PC-3 (cell line): ENCODE measurements around the gene ELMO2. TPM values are rescaled to one million over a fixed set of nuclear protein-coding genes. Genes with fewer than 3 reads are reported as not detected.

Source experiments
- ATAC-seq: fragments of 200-7000 bp; cut with Tn5 transposase; 2 replicates; pipeline ENCODE4 v1.9.1; 2020; ENCODE audit warnings: mild to moderate bottlenecking, moderate library complexity
- BruUV-seq: library from RNA; stranded (reverse); fragments of 400-500 nt; replicated peaks from 2 replicates; lab custom pipeline; 2021; lab: Mats Ljungman, UMichigan
- CTCF ChIA-PET: fragments of 300-600 bp; sonication (Branson Sonifier 250); formaldehyde crosslinking; loops from one replicate; lab custom pipeline; 2022; ENCODE audit warnings: antibody characterized with exemption; lab: Charles Lee
- POLR2A ChIA-PET: fragments of 300-600 bp; sonication (Branson Sonifier 250); formaldehyde crosslinking; loops from one replicate; lab custom pipeline; 2022; ENCODE audit warnings: antibody characterized with exemption; ENCODE audit not compliant: unreplicated experiment; lab: Charles Lee
- DNase-seq: peaks from one replicate; pipeline ENCODE4 v3.0.0-alpha.2; 2015
- H2AFZ ChIP-seq: fragments of 300-600 bp; sonication (generic); 2 replicates; pipeline ENCODE4 v1.6.0; 2016; ENCODE audit warnings: antibody characterized with exemption, low read length
- H3F3A ChIP-seq: fragments of 300-600 bp; sonication (generic); one replicate; pipeline ENCODE4 v1.6.0; 2017; ENCODE audit warnings: antibody characterized with exemption, low read length, control low read depth, mild to moderate bottlenecking; ENCODE audit not compliant: unreplicated experiment
- H3K27ac ChIP-seq: fragments of 300-600 bp; sonication (generic); 2 replicates; pipeline ENCODE4 v1.5.1; 2016; ENCODE audit warnings: mild to moderate bottlenecking, low read length
- H3K27me3 ChIP-seq: fragments of 300-600 bp; sonication (generic); 2 replicates; pipeline ENCODE4 v1.6.1; 2016; ENCODE audit warnings: low read length, mixed read lengths
- H3K36me3 ChIP-seq: fragments of 300-600 bp; sonication (generic); 2 replicates; pipeline ENCODE4 v1.6.1; 2016; ENCODE audit warnings: low read depth, mixed run types, low read length, mixed read lengths
- H3K4me1 ChIP-seq: fragments of 300-600 bp; sonication (generic); 2 replicates; pipeline ENCODE4 v1.5.1; 2016; ENCODE audit warnings: low read length; ENCODE audit not compliant: insufficient read depth
- H3K4me2 ChIP-seq: fragments of 300-600 bp; sonication (generic); 2 replicates; pipeline ENCODE4 v1.6.0; 2016; ENCODE audit warnings: low read length
- H3K4me3 ChIP-seq: fragments of 300-600 bp; sonication (generic); 2 replicates; pipeline ENCODE4 v1.5.1; 2016; ENCODE audit warnings: mild to moderate bottlenecking, low read length, mixed read lengths
- H3K79me2 ChIP-seq: fragments of 300-600 bp; sonication (generic); 2 replicates; pipeline ENCODE4 v1.6.1; 2017; ENCODE audit warnings: low read length, mixed read lengths
- H3K9ac ChIP-seq: fragments of 300-600 bp; sonication (generic); 2 replicates; pipeline ENCODE4 v1.6.0; 2016; ENCODE audit warnings: mild to moderate bottlenecking, low read length
- H3K9me2 ChIP-seq: fragments of 300-600 bp; sonication (generic); replicated peaks from 2 replicates; pipeline ENCODE4 v1.6.1; 2016; ENCODE audit warnings: mixed run types, low read length, mixed read lengths
- H3K9me3 ChIP-seq: fragments of 300-600 bp; sonication (generic); 2 replicates; pipeline ENCODE4 v1.6.1; 2016; ENCODE audit warnings: low read length, mixed read lengths
- H4K20me1 ChIP-seq: fragments of 300-600 bp; sonication (generic); 2 replicates; pipeline ENCODE4 v1.6.1; 2016; ENCODE audit warnings: low read length, mixed read lengths
- EZH2 ChIP-seq: fragments of 300-600 bp; sonication (generic); IDR thresholded peaks from one replicate; pipeline ENCODE4 v1.6.1; 2017; ENCODE audit warnings: antibody characterized with exemption, mild to moderate bottlenecking, low read length; ENCODE audit not compliant: unreplicated experiment
- EZH2phosphoT487 ChIP-seq: fragments of 300-600 bp; sonication (generic); IDR thresholded peaks from 2 replicates; pipeline ENCODE4 v1.6.1; 2018; ENCODE audit warnings: mild to moderate bottlenecking, antibody characterized with exemption, low read length, borderline replicate concordance
- intact Hi-C: fragments of 100-400 bp; cut with micrococcal nuclease; formaldehyde crosslinking; loops from 2 replicates; pipeline ENCODE4 v1.9.0; 2023
- total RNA-seq: library from RNA; depleted of rRNA; stranded (reverse); fragments of >200 nt; gene quantifications from 2 replicates; pipeline ENCODE4 v1.2.3, GENCODE V29; 2014
- TF ChIP-seq, protein P1 (sequence below): fragments of 300-600 bp; sonication (generic); conservative IDR thresholded peaks from 2 replicates; pipeline ENCODE4 v1.5.1; 2017; ENCODE audit warnings: antibody characterized with exemption, low read depth, mild to moderate bottlenecking, low read length

Gene ELMO2
- total RNA-seq, 1 experiment from 2014 or later, result 29.0 TPM

DNA sequence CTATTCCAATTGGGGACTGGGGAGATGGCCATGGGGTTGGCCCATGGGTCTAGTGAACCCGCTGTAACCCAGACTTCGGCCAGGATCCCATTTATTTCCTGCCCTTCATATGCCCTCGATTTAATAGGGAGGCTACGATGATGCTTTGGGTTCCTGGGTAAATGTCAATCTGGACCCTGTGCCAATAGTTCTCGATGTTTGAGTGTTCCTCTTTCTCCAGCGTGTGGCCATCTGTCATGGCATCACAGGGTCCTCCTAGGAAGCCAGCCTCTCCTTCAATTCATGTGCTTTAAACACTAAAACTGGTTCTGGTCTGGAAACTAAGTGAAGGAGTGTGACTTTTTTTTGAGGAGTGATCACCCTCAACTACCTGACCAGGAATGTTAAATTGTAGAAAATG, 28.7 kb upstream of the ELMO2 start:
- H4K20me1 ChIP-seq, result no peaks in the 10 kb centered on the region
- no peaks in the 10 kb centered on the region for H3K4me1 ChIP-seq
- no peak overlapping the region for H2AFZ ChIP-seq
- ATAC-seq (no peak), DNase-seq (no peak)
- BruUV-seq, result no TSS peak
- H3K9me3 ChIP-seq, result no peaks in the 10 kb centered on the region
- H3F3A ChIP-seq, result no peaks in the 10 kb centered on the region
- CTCF ChIA-PET, result no interaction called here
- TF ChIP-seq EZH2 (no peak), EZH2phosphoT487 (no peak)
- TF ChIP-seq, protein P1, sequence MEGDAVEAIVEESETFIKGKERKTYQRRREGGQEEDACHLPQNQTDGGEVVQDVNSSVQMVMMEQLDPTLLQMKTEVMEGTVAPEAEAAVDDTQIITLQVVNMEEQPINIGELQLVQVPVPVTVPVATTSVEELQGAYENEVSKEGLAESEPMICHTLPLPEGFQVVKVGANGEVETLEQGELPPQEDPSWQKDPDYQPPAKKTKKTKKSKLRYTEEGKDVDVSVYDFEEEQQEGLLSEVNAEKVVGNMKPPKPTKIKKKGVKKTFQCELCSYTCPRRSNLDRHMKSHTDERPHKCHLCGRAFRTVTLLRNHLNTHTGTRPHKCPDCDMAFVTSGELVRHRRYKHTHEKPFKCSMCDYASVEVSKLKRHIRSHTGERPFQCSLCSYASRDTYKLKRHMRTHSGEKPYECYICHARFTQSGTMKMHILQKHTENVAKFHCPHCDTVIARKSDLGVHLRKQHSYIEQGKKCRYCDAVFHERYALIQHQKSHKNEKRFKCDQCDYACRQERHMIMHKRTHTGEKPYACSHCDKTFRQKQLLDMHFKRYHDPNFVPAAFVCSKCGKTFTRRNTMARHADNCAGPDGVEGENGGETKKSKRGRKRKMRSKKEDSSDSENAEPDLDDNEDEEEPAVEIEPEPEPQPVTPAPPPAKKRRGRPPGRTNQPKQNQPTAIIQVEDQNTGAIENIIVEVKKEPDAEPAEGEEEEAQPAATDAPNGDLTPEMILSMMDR, result no peak
- POLR2A ChIA-PET, result no interaction called here
- H3K36me3 ChIP-seq, result no peaks in the 10 kb centered on the region
- H3K9me2 ChIP-seq, result no peaks in the 10 kb centered on the region
- no peak overlapping the region for H3K4me3 ChIP-seq
- no peak overlapping the region for H3K9ac ChIP-seq
- H3K4me2 ChIP-seq, result no peak overlapping the region
- H3K27ac ChIP-seq, result no peak overlapping the region
- H3K27me3 ChIP-seq, result peaks cover 57% of the 10 kb centered on the region
- H3K79me2 ChIP-seq, result no peaks in the 10 kb centered on the region
- intact Hi-C loops, result loop anchor here (10.0 kb wide), 1 partner anchor 410 kb away; the partner anchor contains the start of gene SLC12A5

DNA sequence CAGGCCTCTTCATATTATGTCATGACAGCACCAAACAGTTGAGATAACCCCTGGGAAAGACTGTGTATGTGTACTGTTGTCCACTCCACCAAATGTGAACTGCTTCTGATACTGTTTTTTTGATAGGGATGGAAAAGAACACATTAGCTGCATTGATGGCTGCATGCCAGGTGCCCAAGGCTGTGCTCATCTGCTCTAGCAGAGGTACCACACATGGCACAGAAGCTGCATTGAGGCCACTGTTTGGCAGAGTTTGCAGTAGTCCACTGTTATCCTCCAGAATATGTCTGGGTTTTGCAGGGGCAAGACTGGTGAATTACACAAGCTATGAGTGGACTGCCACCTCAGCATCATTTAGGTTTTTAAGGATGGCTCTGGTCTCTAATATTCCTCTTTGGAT, 28.2 kb upstream of the ELMO2 start:
- H3K9ac ChIP-seq, result no peak overlapping the region
- ChIA-PET CTCF (no interaction called here), POLR2A (no interaction called here)
- H4K20me1 ChIP-seq, result no peaks in the 10 kb centered on the region
- H3K27ac ChIP-seq, result no peak overlapping the region
- intact Hi-C loops, result loop anchor here (10.0 kb wide), 1 partner anchor 410 kb away; the partner anchor contains the start of gene SLC12A5
- H3K27me3 ChIP-seq, result peaks cover 57% of the 10 kb centered on the region
- ATAC-seq, result no peak
- no peak overlapping the region for H3K4me3 ChIP-seq
- H3K9me3 ChIP-seq, result no peaks in the 10 kb centered on the region
- no peaks in the 10 kb centered on the region for H3K9me2 ChIP-seq
- H3F3A ChIP-seq, result no peaks in the 10 kb centered on the region
- no TSS peak for BruUV-seq
- no peak for DNase-seq
- no peak for TF ChIP-seq EZH2
- no peak for TF ChIP-seq EZH2phosphoT487
- TF ChIP-seq, protein P1, result no peak
- H3K36me3 ChIP-seq, result no peaks in the 10 kb centered on the region
- no peak overlapping the region for H2AFZ ChIP-seq
- no peaks in the 10 kb centered on the region for H3K79me2 ChIP-seq
- no peaks in the 10 kb centered on the region for H3K4me1 ChIP-seq
- no peak overlapping the region for H3K4me2 ChIP-seq

- POLR2A ChIA-PET, result no interaction called here
- Histone ChIP-seq H3K9ac (no peak overlapping the region), H3K4me2 (no peak overlapping the region), H2AFZ (no peak overlapping the region), H3K4me1 (no peaks in the 10 kb centered on the region), H3K79me2 (no peaks in the 10 kb centered on the region), H3K4me3 (no peak overlapping the region), H3K9me3 (no peaks in the 10 kb centered on the region), H3K36me3 (no peaks in the 10 kb centered on the region), H3F3A (no peaks in the 10 kb centered on the region), H4K20me1 (no peaks in the 10 kb centered on the region), H3K9me2 (no peaks in the 10 kb centered on the region), H3K27me3 (peaks cover 72% of the 10 kb centered on the region), H3K27ac (no peak overlapping the region)
- intact Hi-C loops, result loop anchor here (10.0 kb wide), 1 partner anchor 408 kb away; the partner anchor contains the start of gene SLC12A5
- CTCF ChIA-PET, result no interaction called here
- TF ChIP-seq, protein P1, result no peak
- TF ChIP-seq EZH2phosphoT487 (no peak), EZH2 (no peak)
- no TSS peak for BruUV-seq
- DNase-seq (peak; percentile 63), ATAC-seq (no peak; the same call in 1 of the 2 replicates)
Observed at GRCh38 chr20:46433051-46433450, 26.6 kb upstream of the ELMO2 start.
